Liver (tissue), 3 donors: ENCODE measurements around the gene CLCNKB.

Experiments
- EGR1 ChIP-seq, 2 donors: IDR thresholded peaks; 2 replicates each; pipeline ENCODE4 v1.6.1; 2016 to 2018; ENCODE audit warnings: antibody characterized with exemption in 2 of 2, low read depth in 2 of 2
- FOXA1 ChIP-seq: IDR thresholded peaks from 2 replicates; pipeline ENCODE4 v1.6.1; 2016; ENCODE audit warnings: antibody characterized with exemption
- GABPA ChIP-seq, 2 donors: IDR thresholded peaks in 1 of 2; conservative IDR thresholded peaks in 1 of 2; 2 replicates each; pipeline ENCODE4 v1.6.1; 2016; ENCODE audit warnings: antibody characterized with exemption in 2 of 2, mild to moderate bottlenecking in 1 of 2, moderate library complexity in 1 of 2
- JUND ChIP-seq, 2 donors: IDR thresholded peaks; 2 replicates each; pipeline ENCODE4 v1.6.1; 2016; ENCODE audit warnings: antibody characterized with exemption in 2 of 2
- MAX ChIP-seq: IDR thresholded peaks from 2 replicates; pipeline ENCODE4 v1.6.1; 2016; ENCODE audit warnings: antibody characterized with exemption
- RAD21 ChIP-seq, 2 donors: IDR thresholded peaks; 2 replicates each; pipeline ENCODE4 v1.6.1; 2016; ENCODE audit warnings: antibody characterized with exemption in 2 of 2, mild to moderate bottlenecking in 2 of 2
- RXRA ChIP-seq, 2 donors: IDR thresholded peaks; 2 replicates each; pipeline ENCODE4 v1.6.1; 2017 to 2018; ENCODE audit warnings: antibody characterized with exemption in 2 of 2, mild to moderate bottlenecking in 1 of 2
- SP1 ChIP-seq: IDR thresholded peaks from 2 replicates; pipeline ENCODE4 v1.6.1; 2018; ENCODE audit warnings: antibody characterized with exemption, mild to moderate bottlenecking
- TAF1 ChIP-seq: conservative IDR thresholded peaks from 2 replicates; pipeline ENCODE4 v1.6.1; 2016; ENCODE audit warnings: antibody characterized with exemption, mild to moderate bottlenecking
- YY1 ChIP-seq: IDR thresholded peaks from 2 replicates; pipeline ENCODE4 v1.6.1; 2016; ENCODE audit warnings: antibody characterized with exemption, mild to moderate bottlenecking
- TF ChIP-seq, protein P1 (sequence below): fragments of 150-350 bp; IDR thresholded peaks from 2 replicates; pipeline ENCODE4 v1.5.1; 2017; ENCODE audit warnings: improper control_type of control experiment, low read depth, low read length; ENCODE audit not compliant: missing input control
- TF ChIP-seq, protein P2 (sequence below): IDR thresholded peaks from 2 replicates; pipeline ENCODE4 v1.6.1; 2016; ENCODE audit warnings: antibody characterized with exemption, mild to moderate bottlenecking
- TF ChIP-seq, protein P3 (sequence below): IDR thresholded peaks from 2 replicates; pipeline ENCODE4 v1.6.1; 2016; ENCODE audit warnings: antibody characterized with exemption
- donor health status: healthy.
- donor health status: healthy.

GRCh38 chr1:16082283-16083038 is 38.9 kb downstream of the CLCNKB start:
- TF ChIP-seq, protein P1, sequence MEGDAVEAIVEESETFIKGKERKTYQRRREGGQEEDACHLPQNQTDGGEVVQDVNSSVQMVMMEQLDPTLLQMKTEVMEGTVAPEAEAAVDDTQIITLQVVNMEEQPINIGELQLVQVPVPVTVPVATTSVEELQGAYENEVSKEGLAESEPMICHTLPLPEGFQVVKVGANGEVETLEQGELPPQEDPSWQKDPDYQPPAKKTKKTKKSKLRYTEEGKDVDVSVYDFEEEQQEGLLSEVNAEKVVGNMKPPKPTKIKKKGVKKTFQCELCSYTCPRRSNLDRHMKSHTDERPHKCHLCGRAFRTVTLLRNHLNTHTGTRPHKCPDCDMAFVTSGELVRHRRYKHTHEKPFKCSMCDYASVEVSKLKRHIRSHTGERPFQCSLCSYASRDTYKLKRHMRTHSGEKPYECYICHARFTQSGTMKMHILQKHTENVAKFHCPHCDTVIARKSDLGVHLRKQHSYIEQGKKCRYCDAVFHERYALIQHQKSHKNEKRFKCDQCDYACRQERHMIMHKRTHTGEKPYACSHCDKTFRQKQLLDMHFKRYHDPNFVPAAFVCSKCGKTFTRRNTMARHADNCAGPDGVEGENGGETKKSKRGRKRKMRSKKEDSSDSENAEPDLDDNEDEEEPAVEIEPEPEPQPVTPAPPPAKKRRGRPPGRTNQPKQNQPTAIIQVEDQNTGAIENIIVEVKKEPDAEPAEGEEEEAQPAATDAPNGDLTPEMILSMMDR: peak; percentile 91
- no peak for TF ChIP-seq SP1
- TF ChIP-seq, protein P2, sequence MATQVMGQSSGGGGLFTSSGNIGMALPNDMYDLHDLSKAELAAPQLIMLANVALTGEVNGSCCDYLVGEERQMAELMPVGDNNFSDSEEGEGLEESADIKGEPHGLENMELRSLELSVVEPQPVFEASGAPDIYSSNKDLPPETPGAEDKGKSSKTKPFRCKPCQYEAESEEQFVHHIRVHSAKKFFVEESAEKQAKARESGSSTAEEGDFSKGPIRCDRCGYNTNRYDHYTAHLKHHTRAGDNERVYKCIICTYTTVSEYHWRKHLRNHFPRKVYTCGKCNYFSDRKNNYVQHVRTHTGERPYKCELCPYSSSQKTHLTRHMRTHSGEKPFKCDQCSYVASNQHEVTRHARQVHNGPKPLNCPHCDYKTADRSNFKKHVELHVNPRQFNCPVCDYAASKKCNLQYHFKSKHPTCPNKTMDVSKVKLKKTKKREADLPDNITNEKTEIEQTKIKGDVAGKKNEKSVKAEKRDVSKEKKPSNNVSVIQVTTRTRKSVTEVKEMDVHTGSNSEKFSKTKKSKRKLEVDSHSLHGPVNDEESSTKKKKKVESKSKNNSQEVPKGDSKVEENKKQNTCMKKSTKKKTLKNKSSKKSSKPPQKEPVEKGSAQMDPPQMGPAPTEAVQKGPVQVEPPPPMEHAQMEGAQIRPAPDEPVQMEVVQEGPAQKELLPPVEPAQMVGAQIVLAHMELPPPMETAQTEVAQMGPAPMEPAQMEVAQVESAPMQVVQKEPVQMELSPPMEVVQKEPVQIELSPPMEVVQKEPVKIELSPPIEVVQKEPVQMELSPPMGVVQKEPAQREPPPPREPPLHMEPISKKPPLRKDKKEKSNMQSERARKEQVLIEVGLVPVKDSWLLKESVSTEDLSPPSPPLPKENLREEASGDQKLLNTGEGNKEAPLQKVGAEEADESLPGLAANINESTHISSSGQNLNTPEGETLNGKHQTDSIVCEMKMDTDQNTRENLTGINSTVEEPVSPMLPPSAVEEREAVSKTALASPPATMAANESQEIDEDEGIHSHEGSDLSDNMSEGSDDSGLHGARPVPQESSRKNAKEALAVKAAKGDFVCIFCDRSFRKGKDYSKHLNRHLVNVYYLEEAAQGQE: no peak
- TF ChIP-seq YY1: no peak
- no peak for TF ChIP-seq JUND (IDR thresholded peaks at IDR 0.05)
- peak; percentile 89 to 95 for TF ChIP-seq RAD21 (IDR thresholded peaks at IDR 0.05)
- no peak for TF ChIP-seq GABPA (IDR thresholded peaks at IDR 0.05 in 1 of 2, conservative IDR thresholded peaks at IDR 0.05 in 1 of 2)
- no peak for TF ChIP-seq TAF1
- no peak for TF ChIP-seq FOXA1
- TF ChIP-seq, protein P3, sequence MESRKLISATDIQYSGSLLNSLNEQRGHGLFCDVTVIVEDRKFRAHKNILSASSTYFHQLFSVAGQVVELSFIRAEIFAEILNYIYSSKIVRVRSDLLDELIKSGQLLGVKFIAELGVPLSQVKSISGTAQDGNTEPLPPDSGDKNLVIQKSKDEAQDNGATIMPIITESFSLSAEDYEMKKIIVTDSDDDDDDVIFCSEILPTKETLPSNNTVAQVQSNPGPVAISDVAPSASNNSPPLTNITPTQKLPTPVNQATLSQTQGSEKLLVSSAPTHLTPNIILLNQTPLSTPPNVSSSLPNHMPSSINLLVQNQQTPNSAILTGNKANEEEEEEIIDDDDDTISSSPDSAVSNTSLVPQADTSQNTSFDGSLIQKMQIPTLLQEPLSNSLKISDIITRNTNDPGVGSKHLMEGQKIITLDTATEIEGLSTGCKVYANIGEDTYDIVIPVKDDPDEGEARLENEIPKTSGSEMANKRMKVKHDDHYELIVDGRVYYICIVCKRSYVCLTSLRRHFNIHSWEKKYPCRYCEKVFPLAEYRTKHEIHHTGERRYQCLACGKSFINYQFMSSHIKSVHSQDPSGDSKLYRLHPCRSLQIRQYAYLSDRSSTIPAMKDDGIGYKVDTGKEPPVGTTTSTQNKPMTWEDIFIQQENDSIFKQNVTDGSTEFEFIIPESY: no peak
- TF ChIP-seq MAX: no peak
- no peak for TF ChIP-seq EGR1 (IDR thresholded peaks at IDR 0.05; ENCODE audit: low read depth in 2 of 2)
- no peak for TF ChIP-seq RXRA (IDR thresholded peaks at IDR 0.05)
